ENCODE data around the gene CCDC18.

The CCDC18 gene

GRCh38 chr1:93143769-93144168 lies 36.8 kb upstream of the CCDC18 start:
- peaks cover 1% of the 10 kb centered on the region; the same call in 1 of the 2 replicates for H3K4me1 ChIP-seq (ENCODE audit: low read length)
- TF ChIP-seq, protein P1, sequence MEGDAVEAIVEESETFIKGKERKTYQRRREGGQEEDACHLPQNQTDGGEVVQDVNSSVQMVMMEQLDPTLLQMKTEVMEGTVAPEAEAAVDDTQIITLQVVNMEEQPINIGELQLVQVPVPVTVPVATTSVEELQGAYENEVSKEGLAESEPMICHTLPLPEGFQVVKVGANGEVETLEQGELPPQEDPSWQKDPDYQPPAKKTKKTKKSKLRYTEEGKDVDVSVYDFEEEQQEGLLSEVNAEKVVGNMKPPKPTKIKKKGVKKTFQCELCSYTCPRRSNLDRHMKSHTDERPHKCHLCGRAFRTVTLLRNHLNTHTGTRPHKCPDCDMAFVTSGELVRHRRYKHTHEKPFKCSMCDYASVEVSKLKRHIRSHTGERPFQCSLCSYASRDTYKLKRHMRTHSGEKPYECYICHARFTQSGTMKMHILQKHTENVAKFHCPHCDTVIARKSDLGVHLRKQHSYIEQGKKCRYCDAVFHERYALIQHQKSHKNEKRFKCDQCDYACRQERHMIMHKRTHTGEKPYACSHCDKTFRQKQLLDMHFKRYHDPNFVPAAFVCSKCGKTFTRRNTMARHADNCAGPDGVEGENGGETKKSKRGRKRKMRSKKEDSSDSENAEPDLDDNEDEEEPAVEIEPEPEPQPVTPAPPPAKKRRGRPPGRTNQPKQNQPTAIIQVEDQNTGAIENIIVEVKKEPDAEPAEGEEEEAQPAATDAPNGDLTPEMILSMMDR (IDR thresholded peaks at IDR 0.05; ENCODE audit: low read depth, low read length): no peak
- TF ChIP-seq EZH2phosphoT487 (IDR thresholded peaks at IDR 0.05; ENCODE audit: low read depth): no peak
- H3K4me3 ChIP-seq (ENCODE audit: low read length): no peak overlapping the region
- H2AFZ ChIP-seq (ENCODE audit: low read depth, low read length): no peak overlapping the region
- H3K79me2 ChIP-seq (ENCODE audit: low read length): no peaks in the 10 kb centered on the region
- H3K9ac ChIP-seq (ENCODE audit: low read length): no peak overlapping the region
- H3K4me2 ChIP-seq (ENCODE audit: low read length): no peak overlapping the region
- peaks cover 11% of the 10 kb centered on the region for H3K36me3 ChIP-seq (replicated peaks; ENCODE audit: low read depth, low read length)
- no peak overlapping the region for H3K27ac ChIP-seq (ENCODE audit: low read length)
- no peaks in the 10 kb centered on the region for H4K20me1 ChIP-seq (ENCODE audit: insufficient read depth, low read length)
- no peaks in the 10 kb centered on the region for H3K9me3 ChIP-seq (ENCODE audit: insufficient read depth, low read length)
- H3K27me3 ChIP-seq (ENCODE audit: low read depth, low read length): no peaks in the 10 kb centered on the region

DNA sequence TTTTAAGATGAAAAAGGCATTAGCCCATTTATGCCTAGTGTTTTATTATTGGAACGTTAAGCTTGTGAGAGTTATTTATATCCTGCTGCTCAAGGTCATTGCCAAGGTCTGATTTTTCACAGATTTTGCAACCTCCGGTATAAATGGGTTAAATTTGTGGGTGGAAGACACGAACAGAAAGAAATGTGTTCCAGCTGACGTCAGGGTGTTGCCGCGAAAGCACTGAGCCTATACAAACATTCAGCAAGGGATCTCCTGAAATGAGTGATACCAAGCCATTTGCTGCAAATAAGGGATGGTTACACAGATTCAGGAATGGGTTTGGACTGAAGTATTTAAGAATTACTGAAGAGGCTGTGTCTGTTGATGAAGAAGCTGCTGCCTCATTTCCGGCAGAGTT lies 32.5 kb upstream of the CCDC18 start:
- H3K4me3 ChIP-seq (ENCODE audit: low read length): no peak overlapping the region
- peaks cover 5% of the 10 kb centered on the region; the same call in 1 of the 2 replicates for H3K4me1 ChIP-seq (ENCODE audit: low read length)
- H3K4me2 ChIP-seq (ENCODE audit: low read length): no peak overlapping the region
- no peak for TF ChIP-seq EZH2phosphoT487 (IDR thresholded peaks at IDR 0.05; ENCODE audit: low read depth)
- TF ChIP-seq, protein P1 (IDR thresholded peaks at IDR 0.05; ENCODE audit: low read depth, low read length): no peak
- no peak overlapping the region for H3K9ac ChIP-seq (ENCODE audit: low read length)
- H3K9me3 ChIP-seq (ENCODE audit: insufficient read depth, low read length): no peaks in the 10 kb centered on the region
- H3K36me3 ChIP-seq (replicated peaks; ENCODE audit: low read depth, low read length): peaks cover 28% of the 10 kb centered on the region
- H4K20me1 ChIP-seq (ENCODE audit: insufficient read depth, low read length): 0 out of 2 replicates have a peak, but pooled peaks cover 3% of the 10 kb centered on the region
- H3K79me2 ChIP-seq (ENCODE audit: low read length): no peaks in the 10 kb centered on the region; the same call in 1 of the 2 replicates
- no peak overlapping the region for H2AFZ ChIP-seq (ENCODE audit: low read depth, low read length)
- H3K27me3 ChIP-seq (ENCODE audit: low read depth, low read length): no peaks in the 10 kb centered on the region
- H3K27ac ChIP-seq (ENCODE audit: low read length): no peak overlapping the region

DNA sequence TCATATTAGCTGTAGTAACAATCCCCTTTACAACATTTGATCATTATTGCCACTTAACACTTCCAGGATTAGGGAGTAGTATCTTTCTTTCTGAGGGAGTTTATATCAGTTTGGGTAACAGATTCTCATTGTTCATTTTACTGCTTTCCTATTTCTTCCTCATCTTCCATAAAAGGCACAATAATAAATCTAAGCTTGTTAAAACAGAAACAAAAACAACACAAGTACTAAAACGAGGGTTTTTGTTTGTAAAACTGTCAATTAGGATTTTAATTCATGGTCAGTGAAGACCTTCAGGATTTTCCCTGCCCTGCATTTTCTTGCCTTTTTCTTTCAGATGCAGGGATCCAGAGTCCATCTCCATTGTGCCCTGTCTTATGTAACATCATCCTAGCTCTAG lies 29.8 kb upstream of the CCDC18 start:
- TF ChIP-seq EZH2phosphoT487 (IDR thresholded peaks at IDR 0.05; ENCODE audit: low read depth): no peak
- H4K20me1 ChIP-seq (ENCODE audit: insufficient read depth, low read length): 0 out of 2 replicates have a peak, but pooled peaks cover 3% of the 10 kb centered on the region

GRCh38 chr1:93151474-93151873 lies 29.1 kb upstream of the CCDC18 start:
- TF ChIP-seq, protein P1 (IDR thresholded peaks at IDR 0.05; ENCODE audit: low read depth, low read length): no peak
- no peak for TF ChIP-seq EZH2phosphoT487 (IDR thresholded peaks at IDR 0.05; ENCODE audit: low read depth)
- H3K4me3 ChIP-seq (ENCODE audit: low read length): no peak overlapping the region
- H3K27ac ChIP-seq (ENCODE audit: low read length): no peak overlapping the region
- no peak overlapping the region for H3K4me2 ChIP-seq (ENCODE audit: low read length)
- H4K20me1 ChIP-seq (ENCODE audit: insufficient read depth, low read length): 0 out of 2 replicates have a peak, but pooled peaks cover 3% of the 10 kb centered on the region
- no peaks in the 10 kb centered on the region for H3K9me3 ChIP-seq (ENCODE audit: insufficient read depth, low read length)
- H3K79me2 ChIP-seq (ENCODE audit: low read length): no peaks in the 10 kb centered on the region; the same call in 1 of the 2 replicates
- no peak overlapping the region for H3K9ac ChIP-seq (ENCODE audit: low read length)
- no peak overlapping the region for H2AFZ ChIP-seq (ENCODE audit: low read depth, low read length)
- H3K36me3 ChIP-seq (replicated peaks; ENCODE audit: low read depth, low read length): peaks cover 32% of the 10 kb centered on the region
- peaks cover 5% of the 10 kb centered on the region; the same call in 1 of the 2 replicates for H3K4me1 ChIP-seq (ENCODE audit: low read length)
- no peaks in the 10 kb centered on the region for H3K27me3 ChIP-seq (ENCODE audit: low read depth, low read length)

More for the DNA sequence above, 29.8 kb upstream of the CCDC18 start:
- H3K4me3 ChIP-seq (ENCODE audit: low read length): no peak overlapping the region
- H3K27ac ChIP-seq (ENCODE audit: low read length): no peak overlapping the region
- no peak overlapping the region for H3K9ac ChIP-seq (ENCODE audit: low read length)
- H3K4me1 ChIP-seq (ENCODE audit: low read length): peaks cover 5% of the 10 kb centered on the region; the same call in 1 of the 2 replicates
- H3K4me2 ChIP-seq (ENCODE audit: low read length): no peak overlapping the region
- H3K79me2 ChIP-seq (ENCODE audit: low read length): no peaks in the 10 kb centered on the region; the same call in 1 of the 2 replicates
- H2AFZ ChIP-seq (ENCODE audit: low read depth, low read length): no peak overlapping the region
- no peaks in the 10 kb centered on the region for H3K9me3 ChIP-seq (ENCODE audit: insufficient read depth, low read length)
- no peaks in the 10 kb centered on the region for H3K27me3 ChIP-seq (ENCODE audit: low read depth, low read length)
- H3K36me3 ChIP-seq (replicated peaks; ENCODE audit: low read depth, low read length): peaks cover 32% of the 10 kb centered on the region
